Measurements from ENCODE around the gene GRIK2. TPM values are rescaled to one million over a fixed set of nuclear protein-coding genes. Genes with fewer than 3 reads are reported as not detected.
"Not testable (repeated sequence)": the region's sequence is repeated elsewhere in the genome, so short reads cannot be mapped to it uniquely, and the experiment has no call there.

Gene GRIK2
- total RNA-seq, 1 experiment from 2014 or later = 6.6 TPM

- H3K4me3 ChIP-seq (ENCODE audit: low read depth in 2 of 2, low read length in 2 of 2) = no peak overlapping the region
- ChIA-PET CTCF (no interaction called here), POLR2A (no interaction called here)
- H3K27ac ChIP-seq (ENCODE audit: low read length) = no peak overlapping the region
- intact Hi-C loops (cut with micrococcal nuclease; ENCODE audit: unreplicated experiment) = no loop called here
- no peaks in the 10 kb centered on the region for H3K9me3 ChIP-seq (ENCODE audit: control insufficient read depth, insufficient read depth, low read depth, low read length)
- TF ChIP-seq CTCF (IDR thresholded peaks at IDR 0.05) = no peak
- TF ChIP-seq TCF7L2 (IDR thresholded peaks at IDR 0.05; ENCODE audit: low read depth, low read length) = no peak
- TF ChIP-seq REST (IDR thresholded peaks at IDR 0.05; ENCODE audit: insufficient read depth in 1 of 2, low read depth in 2 of 2, low read length in 1 of 2) = no peak
- TF ChIP-seq SIN3A (IDR thresholded peaks at IDR 0.05; ENCODE audit: borderline replicate concordance, insufficient read depth, low read depth, low read length) = no peak
- no peak for TF ChIP-seq POLR2AphosphoS5 (IDR thresholded peaks at IDR 0.05; ENCODE audit: low read depth, low read length)
- no peaks in the 10 kb centered on the region for H3K36me3 ChIP-seq (ENCODE audit: control insufficient read depth, insufficient read depth, low read length)
- no TSS peak for BruUV-seq (replicated peaks)
- H3K27me3 ChIP-seq (ENCODE audit: control insufficient read depth, insufficient read depth, low read length) = no peaks in the 10 kb centered on the region
- in situ Hi-C loops (cut with HindIII; ENCODE audit: low pct_unique_long_range_greater_than_20kb, low sequenced_read_pairs) = no loop called here
- ATAC-seq (no peak), DNase-seq (ENCODE audit: low read depth, low spot score) (no peak)
- no peaks in the 10 kb centered on the region for H3K4me1 ChIP-seq (ENCODE audit: control insufficient read depth, insufficient read depth, low read length)
Observed at GRCh38 chr6:101633081-101633480, 239.6 kb downstream of the GRIK2 start.

- POLR2A ChIA-PET; H3K9me3 ChIP-seq (ENCODE audit: control insufficient read depth, insufficient read depth, low read depth, low read length); in situ Hi-C loops (cut with HindIII; ENCODE audit: low pct_unique_long_range_greater_than_20kb, low sequenced_read_pairs); H3K4me1 ChIP-seq (ENCODE audit: control insufficient read depth, insufficient read depth, low read length); H3K36me3 ChIP-seq (ENCODE audit: control insufficient read depth, insufficient read depth, low read length); DNase-seq (ENCODE audit: low read depth, low spot score); H3K4me3 ChIP-seq (ENCODE audit: low read depth in 2 of 2, low read length in 2 of 2); H3K27me3 ChIP-seq (ENCODE audit: control insufficient read depth, insufficient read depth, low read length); ATAC-seq; H3K27ac ChIP-seq (ENCODE audit: low read length); intact Hi-C loops (cut with micrococcal nuclease; ENCODE audit: unreplicated experiment); BruUV-seq (replicated peaks); CTCF ChIA-PET: not testable (repeated sequence)
Observed at GRCh38 chr6:101638865-101639264, 245.4 kb downstream of the GRIK2 start.

GRCh38 chr6:101640131-101640530 lies 246.6 kb downstream of the GRIK2 start:
- in situ Hi-C loops (cut with HindIII; ENCODE audit: low pct_unique_long_range_greater_than_20kb, low sequenced_read_pairs) (no loop called here), intact Hi-C loops (cut with micrococcal nuclease; ENCODE audit: unreplicated experiment) (no loop called here)
- H3K27me3 ChIP-seq (ENCODE audit: control insufficient read depth, insufficient read depth, low read length) = no peaks in the 10 kb centered on the region
- ChIA-PET CTCF (no interaction called here), POLR2A (no interaction called here)
- no peak overlapping the region for H3K4me3 ChIP-seq (ENCODE audit: low read depth in 2 of 2, low read length in 2 of 2)
- no peaks in the 10 kb centered on the region for H3K4me1 ChIP-seq (ENCODE audit: control insufficient read depth, insufficient read depth, low read length)
- H3K9me3 ChIP-seq (ENCODE audit: control insufficient read depth, insufficient read depth, low read depth, low read length) = no peaks in the 10 kb centered on the region
- no peaks in the 10 kb centered on the region for H3K36me3 ChIP-seq (ENCODE audit: control insufficient read depth, insufficient read depth, low read length)
- H3K27ac ChIP-seq (ENCODE audit: low read length) = no peak overlapping the region
- TF ChIP-seq POLR2AphosphoS5 (IDR thresholded peaks at IDR 0.05; ENCODE audit: low read depth, low read length) = no peak
- TF ChIP-seq SIN3A (IDR thresholded peaks at IDR 0.05; ENCODE audit: borderline replicate concordance, insufficient read depth, low read depth, low read length) = no peak
- TF ChIP-seq CTCF (IDR thresholded peaks at IDR 0.05) = no peak
- TF ChIP-seq TCF7L2 (IDR thresholded peaks at IDR 0.05; ENCODE audit: low read depth, low read length) = no peak
- no peak for TF ChIP-seq REST (IDR thresholded peaks at IDR 0.05; ENCODE audit: insufficient read depth in 1 of 2, low read depth in 2 of 2, low read length in 1 of 2)
- no TSS peak for BruUV-seq (replicated peaks)
- no peak for ATAC-seq
- no peak for DNase-seq (ENCODE audit: low read depth, low spot score)
